H1 (cell line): Measurements from ENCODE around the gene KRT32. TPM values are rescaled to one million over a fixed set of nuclear protein-coding genes. Genes with fewer than 3 reads are reported as not detected.
"Not testable (repeated sequence)": the region's sequence is repeated elsewhere in the genome, so short reads cannot be mapped to it uniquely, and the experiment has no call there.

Experiments used
- CTCF ChIA-PET: fragments of 300-600 bp; sonication (Branson Sonifier 250); formaldehyde crosslinking; loops from one replicate; lab custom pipeline; 2021; ENCODE audit not compliant: partially characterized antibody; lab: Charles Lee
- POLR2A ChIA-PET: fragments of 300-600 bp; sonication (Branson Sonifier 250); formaldehyde crosslinking; loops from one replicate; lab custom pipeline; 2021; ENCODE audit warnings: inconsistent platforms; ENCODE audit not compliant: partially characterized antibody; lab: Charles Lee
- DNase-seq, 2 experiments: peaks; one replicate each; pipeline versions ENCODE4 v3.0.0 to v3.0.0-alpha.2; 2010 to 2022; ENCODE audit warnings: low spot score in 2 of 2, low read depth in 1 of 2, mixed read lengths in 1 of 2
- FAIRE-seq: peaks from 2 replicates; lab custom pipeline; 2011; peaks lifted over from hg19 to GRCh38; lab: Jason Lieb, UNC
- H2AFZ ChIP-seq: 2 replicates; pipeline ENCODE4 v1.8.1; 2012; ENCODE audit warnings: low read length, inconsistent platforms
- H2AK5ac ChIP-seq: 2 replicates; pipeline ENCODE4 v1.6.1; 2013; ENCODE audit warnings: low read depth, low read length
- H2BK120ac ChIP-seq: replicated peaks from 2 replicates; pipeline ENCODE3; 2013; ENCODE audit warnings: low read depth, low read length, inconsistent platforms
- H2BK12ac ChIP-seq: 2 replicates; pipeline ENCODE4 v1.6.1; 2013; ENCODE audit warnings: low read depth, low read length
- H2BK15ac ChIP-seq: 2 replicates; pipeline ENCODE4 v1.6.1; 2013; ENCODE audit warnings: low read length
- H2BK20ac ChIP-seq: 2 replicates; pipeline ENCODE4 v1.6.1; 2013; ENCODE audit warnings: low read length
- H2BK5ac ChIP-seq: 2 replicates; pipeline ENCODE4 v1.6.1; 2013; ENCODE audit warnings: low read depth, low read length
- H3K14ac ChIP-seq: 2 replicates; pipeline ENCODE4 v1.6.1; 2013; ENCODE audit warnings: inconsistent platforms; ENCODE audit not compliant: insufficient read length
- H3K18ac ChIP-seq: 2 replicates; pipeline ENCODE4 v1.6.1; 2013; ENCODE audit warnings: low read length; ENCODE audit errors: extremely low read depth
- H3K23ac ChIP-seq: 2 replicates; pipeline ENCODE4 v1.6.1; 2013; ENCODE audit warnings: inconsistent platforms; ENCODE audit not compliant: insufficient read length
- H3K23me2 ChIP-seq: 2 replicates; pipeline ENCODE4 v1.6.1; 2013; ENCODE audit warnings: low read depth, low read length
- H3K27ac ChIP-seq: 2 replicates; pipeline ENCODE4 v1.6.1; 2011; ENCODE audit warnings: low read depth, low read length, inconsistent platforms
- H3K27me3 ChIP-seq, 4 experiments: replicated peaks in 1 of 4; 1 replicate in 1 of 4; 2 replicates in 3 of 4; pipeline versions ENCODE4 v1.6.1 to v1.8.1; 2011 to 2013; ENCODE audit warnings: low read length in 3 of 4, mild to moderate bottlenecking in 3 of 4, inconsistent platforms in 2 of 4, mixed read lengths in 2 of 4, moderate library complexity in 1 of 4; ENCODE audit not compliant: control insufficient read depth in 3 of 4, insufficient read depth in 3 of 4; ENCODE audit errors: extremely low read depth in 1 of 4
- H3K36me3 ChIP-seq, 4 experiments: 2 replicates each; pipeline versions ENCODE4 v1.6.1 to v1.8.1; 2011 to 2013; ENCODE audit warnings: mild to moderate bottlenecking in 4 of 4, low read length in 3 of 4, moderate library complexity in 2 of 4, control low read depth in 1 of 4, inconsistent platforms in 1 of 4; ENCODE audit not compliant: insufficient read depth in 4 of 4, control insufficient read depth in 2 of 4
- H3K4ac ChIP-seq: replicated peaks from 2 replicates; pipeline ENCODE3; 2013; ENCODE audit warnings: low read length, low read depth, mixed read lengths, inconsistent platforms; ENCODE audit not compliant: insufficient read length
- H3K4me1 ChIP-seq, 4 experiments: replicated peaks in 1 of 4; 1 replicate in 1 of 4; 2 replicates in 3 of 4; pipeline versions ENCODE4 v1.6.1 to v1.8.1; 2011 to 2013; ENCODE audit warnings: low read length in 3 of 4, inconsistent platforms in 2 of 4, mixed read lengths in 1 of 4; ENCODE audit not compliant: insufficient read depth in 4 of 4, control insufficient read depth in 3 of 4
- H3K4me2 ChIP-seq, 2 experiments: 2 replicates each; pipeline versions ENCODE4 v1.6.1 to v1.8.1; 2011 to 2013; ENCODE audit warnings: low read depth in 2 of 2, low read length in 2 of 2, control low read depth in 1 of 2, inconsistent platforms in 1 of 2, mild to moderate bottlenecking in 1 of 2; ENCODE audit not compliant: insufficient read depth in 1 of 2
- H3K4me3 ChIP-seq, 4 experiments: fragments of 200-600, 300-600 bp in 1 of 4; sonication (generic), shearing (Covaris generic), sonication (Bioruptor Twin) in 1 of 4; 2 replicates each; pipeline versions ENCODE4 v1.5.1 to v1.8.1; 2011 to 2016; ENCODE audit warnings: low read length in 4 of 4, low read depth in 3 of 4, control low read depth in 2 of 4, inconsistent platforms in 2 of 4, mild to moderate bottlenecking in 2 of 4, mixed read lengths in 1 of 4, moderate library complexity in 1 of 4; ENCODE audit not compliant: insufficient read depth in 2 of 4; ENCODE audit errors: extremely low read depth in 1 of 4
- H3K56ac ChIP-seq: replicated peaks from 2 replicates; pipeline ENCODE3; 2013; ENCODE audit warnings: low read depth, mild to moderate bottlenecking, mixed read lengths, low read length, inconsistent platforms; ENCODE audit not compliant: insufficient read length
- H3K79me1 ChIP-seq: 2 replicates; pipeline ENCODE4 v1.6.1; 2013; ENCODE audit warnings: low read depth, low read length, control low read depth
- H3K79me2 ChIP-seq, 2 experiments: 2 replicates each; pipeline versions ENCODE4 v1.6.1 to v1.8.1; 2012 to 2013; ENCODE audit warnings: low read length in 2 of 2, mild to moderate bottlenecking in 2 of 2, inconsistent platforms in 1 of 2; ENCODE audit not compliant: insufficient read depth in 2 of 2, control insufficient read depth in 1 of 2
- H3K9ac ChIP-seq, 4 experiments: replicated peaks in 1 of 4; 1 replicate in 1 of 4; 2 replicates in 3 of 4; pipeline versions ENCODE4 v1.6.1 to v1.8.1; 2011 to 2013; ENCODE audit warnings: low read depth in 3 of 4, low read length in 3 of 4, control low read depth in 2 of 4, mild to moderate bottlenecking in 2 of 4, moderate library complexity in 2 of 4, inconsistent platforms in 1 of 4; ENCODE audit errors: extremely low read depth in 1 of 4
- H3K9me3 ChIP-seq, 2 experiments: 2 replicates each; pipeline versions ENCODE4 v1.6.1 to v1.8.1; 2012 to 2013; ENCODE audit warnings: mild to moderate bottlenecking in 2 of 2, moderate library complexity in 2 of 2, control low read depth in 1 of 2, inconsistent platforms in 1 of 2, low read depth in 1 of 2, low read length in 1 of 2, mixed read lengths in 1 of 2; ENCODE audit not compliant: insufficient read depth in 2 of 2
- H4K20me1 ChIP-seq, 2 experiments: replicated peaks in 1 of 2; 2 replicates each; pipeline versions ENCODE3 to v1.8.1; 2011 to 2013; ENCODE audit warnings: inconsistent platforms in 2 of 2, low read length in 2 of 2, mild to moderate bottlenecking in 1 of 2; ENCODE audit not compliant: insufficient read depth in 2 of 2, control insufficient read depth in 1 of 2
- H4K5ac ChIP-seq: 2 replicates; pipeline ENCODE4 v1.6.1; 2013; ENCODE audit warnings: low read length, low read depth, mixed read lengths, inconsistent platforms; ENCODE audit not compliant: insufficient read length
- H4K8ac ChIP-seq: 2 replicates; pipeline ENCODE4 v1.8.0; 2013; ENCODE audit warnings: mild to moderate bottlenecking, moderate library complexity, low read length, inconsistent platforms; ENCODE audit not compliant: insufficient read depth; ENCODE audit errors: extremely low read depth
- H4K91ac ChIP-seq: replicated peaks from 2 replicates; pipeline ENCODE3; 2013; ENCODE audit warnings: low read length, mixed read lengths, inconsistent platforms; ENCODE audit not compliant: insufficient read length
- WGBS, 2 experiments: shearing (Covaris generic) in 1 of 2; methylation state at CpG; one replicate each; pipeline versions ENCODE4 v1.1.6 to v1.1.7; 2013 to 2015; ENCODE audit warnings: low lambda C conversion rate in 2 of 2, mixed read lengths in 2 of 2, inconsistent platforms in 1 of 2, low coverage in 1 of 2, missing lambda C conversion rate in 1 of 2; ENCODE audit not compliant: insufficient replicate concordance in 2 of 2, insufficient coverage in 1 of 2, insufficient read length in 1 of 2; ENCODE audit errors: extremely low coverage in 1 of 2, missing lambda C conversion rate in 1 of 2; 5-methylcytosine and 5-hydroxymethylcytosine counted together
- polyA plus RNA-seq, 7 experiments: library from polyadenylated mRNA; depleted of rRNA in 3 of 7; stranded (reverse) in 5 of 7; unstranded in 2 of 7; fragments of >200 nt in 5 of 7; fragments of 200-250 nt in 2 of 7; gene quantifications; 1 replicate in 5 of 7; 2 replicates in 1 of 7; 4 replicates in 1 of 7; pipeline versions ENCODE4 v1.2.1 to v1.2.3, GENCODE V29; 2011 to 2013; ENCODE audit warnings: missing spikeins in 2 of 7, mixed read lengths in 2 of 7
- total RNA-seq: library from RNA; stranded (reverse); fragmentation: NEBNext Ultra II Directional; extraction: Animal tissue kit (Norgen Biotek cat#: 25700); gene quantifications from 2 replicates; pipeline ENCODE4 v1.2.1, GENCODE V29; 2021

Gene KRT32
- total and polyA plus RNA-seq, 2 of the 8 experiments (the other 6 are each of a cell fraction or from before 2014, with no cell fraction given), result not detected

DNA sequence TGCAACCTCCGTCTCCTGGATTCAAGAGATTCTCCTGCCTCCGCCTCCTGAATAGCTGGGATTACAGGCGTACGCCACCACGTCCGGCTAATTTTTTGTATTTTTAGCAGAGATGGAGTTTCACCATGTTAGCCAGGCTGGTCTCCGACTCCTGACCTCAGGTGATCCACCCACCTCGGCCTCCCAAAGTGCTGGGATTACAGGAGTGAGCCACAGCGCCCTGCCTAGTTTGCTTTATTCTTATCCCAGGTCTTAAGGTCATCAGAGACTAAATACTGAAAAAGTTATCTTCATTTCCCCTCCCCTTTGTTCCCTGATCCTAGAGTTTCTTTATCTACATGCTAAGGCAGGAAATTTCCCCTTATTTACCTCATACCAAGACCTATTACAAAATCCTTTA is 36.8 kb downstream of the KRT32 start:
- H3K27me3 ChIP-seq, H3K14ac ChIP-seq, FAIRE-seq, H3K9ac ChIP-seq, H2BK12ac ChIP-seq, H3K4me1 ChIP-seq, H3K23ac ChIP-seq, H3K4ac ChIP-seq, POLR2A ChIA-PET, DNase-seq, H3K4me3 ChIP-seq, H2BK120ac ChIP-seq, H3K56ac ChIP-seq, H3K23me2 ChIP-seq, H3K4me2 ChIP-seq, H4K8ac ChIP-seq, H4K5ac ChIP-seq, H2BK5ac ChIP-seq, H4K20me1 ChIP-seq, H3K79me1 ChIP-seq, H3K18ac ChIP-seq, H3K79me2 ChIP-seq, H2AFZ ChIP-seq, H3K36me3 ChIP-seq, H3K9me3 ChIP-seq, H2AK5ac ChIP-seq, H2BK15ac ChIP-seq, H4K91ac ChIP-seq, H2BK20ac ChIP-seq, H3K27ac ChIP-seq: not testable (repeated sequence)
- CTCF ChIA-PET, result interaction anchor here (1.0 to 1.4 kb wide), 2 partner anchors 13 to 120 kb away, joined by 3 to 5 read pairs; no protein-coding TSS in a partner anchor
- WGBS, 2 experiments, result 88% methylated on average over 9 of the region's 9 CpGs; no CpG with 5 or more reads in 1 of the 2 experiments
